Activated CD4-positive, alpha-beta T cell treated with anti-CD3 and anti-CD28 coated beads for 36 hours (primary cell): ENCODE data around the gene LSP1. TPM values are rescaled to one million over a fixed set of nuclear protein-coding genes. Genes with fewer than 3 reads are reported as not detected.

Source experiments
- ATAC-seq: fragments of 200-7000 bp; cut with Tn5 transposase; one replicate; pipeline ENCODE4 v1.10.0; 2021; ENCODE audit warnings: mild to moderate bottlenecking, moderate library complexity
- CTCF ChIA-PET: fragments of 350-600 bp; sonication (Branson Sonifier 250); formaldehyde crosslinking; loops from one replicate; lab custom pipeline; 2021; ENCODE audit warnings: antibody characterized with exemption; lab: Charles Lee
- POLR2A ChIA-PET: fragments of 350-600 bp; sonication (Branson Sonifier 250); formaldehyde crosslinking; loops from one replicate; lab custom pipeline; 2021; ENCODE audit warnings: antibody characterized with exemption, inconsistent platforms; lab: Charles Lee
- DNase-seq: peaks from one replicate; pipeline ENCODE4 v3.0.0-alpha.2; 2020
- H3K27ac Mint-ChIP-seq: one replicate; pipeline ENCODE4 v1.8.0; 2021; ENCODE audit warnings: mixed read lengths
- H3K27me3 Mint-ChIP-seq: one replicate; pipeline ENCODE4 v1.8.0; 2021; ENCODE audit warnings: mixed read lengths
- H3K36me3 Mint-ChIP-seq: one replicate; pipeline ENCODE4 v1.8.0; 2021; ENCODE audit warnings: low read depth, mixed read lengths
- H3K4me1 Mint-ChIP-seq: one replicate; pipeline ENCODE4 v1.8.0; 2021; ENCODE audit warnings: mixed read lengths
- H3K4me3 Mint-ChIP-seq: one replicate; pipeline ENCODE4 v1.8.0; 2021; ENCODE audit warnings: mild to moderate bottlenecking, moderate library complexity, mixed read lengths
- H3K9me3 Mint-ChIP-seq: one replicate; pipeline ENCODE4 v1.8.0; 2021; ENCODE audit warnings: low read depth, mixed read lengths
- intact Hi-C, 2 experiments: fragments of 100-400 bp; cut with DNase I in 1 of 2; cut with micrococcal nuclease in 1 of 2; formaldehyde crosslinking; loops; one replicate each; pipeline versions ENCODE4 v1.14.2 to v1.15.1; 2022 to 2024; cut with DNase I, micrococcal nuclease
- total RNA-seq, 2 experiments: library from RNA; stranded (reverse); gene quantifications; one replicate each; pipeline ENCODE4 v1.2.3, GENCODE V29; 2021

Gene LSP1
- total RNA-seq, 2 experiments from 2014 or later: 193 to 227 TPM

GRCh38 chr11:1899090-1899489 lies 46.2 kb downstream of the LSP1 start:
- no peak overlapping the region for H3K4me3 Mint-ChIP-seq
- ChIA-PET POLR2A (no interaction called here), CTCF (interaction anchor here (1.2 kb wide), 1 partner anchor 66 kb away, joined by 3 read pairs; no protein-coding TSS in a partner anchor)
- intact Hi-C loops: no loop called here
- DNase-seq (no peak), ATAC-seq (no peak)
- H3K4me1 Mint-ChIP-seq: no peaks in the 10 kb centered on the region
- H3K27me3 Mint-ChIP-seq: peaks cover 6% of the 10 kb centered on the region
- H3K9me3 Mint-ChIP-seq: no peaks in the 10 kb centered on the region
- no peaks in the 10 kb centered on the region for H3K36me3 Mint-ChIP-seq
- H3K27ac Mint-ChIP-seq: no peak overlapping the region

GRCh38 chr11:1899686-1900085 lies 46.8 kb downstream of the LSP1 start:
- no peak overlapping the region for H3K27ac Mint-ChIP-seq
- ChIA-PET CTCF (interaction anchor here (1.2 kb wide), 1 partner anchor 67 kb away, joined by 3 read pairs; no protein-coding TSS in a partner anchor), POLR2A (no interaction called here)
- no peak overlapping the region for H3K4me3 Mint-ChIP-seq
- ATAC-seq (no peak), DNase-seq (no peak)
- peaks cover 6% of the 10 kb centered on the region for H3K27me3 Mint-ChIP-seq
- intact Hi-C loops: no loop called here
- H3K4me1 Mint-ChIP-seq: no peaks in the 10 kb centered on the region
- no peaks in the 10 kb centered on the region for H3K36me3 Mint-ChIP-seq
- H3K9me3 Mint-ChIP-seq: no peaks in the 10 kb centered on the region

DNA sequence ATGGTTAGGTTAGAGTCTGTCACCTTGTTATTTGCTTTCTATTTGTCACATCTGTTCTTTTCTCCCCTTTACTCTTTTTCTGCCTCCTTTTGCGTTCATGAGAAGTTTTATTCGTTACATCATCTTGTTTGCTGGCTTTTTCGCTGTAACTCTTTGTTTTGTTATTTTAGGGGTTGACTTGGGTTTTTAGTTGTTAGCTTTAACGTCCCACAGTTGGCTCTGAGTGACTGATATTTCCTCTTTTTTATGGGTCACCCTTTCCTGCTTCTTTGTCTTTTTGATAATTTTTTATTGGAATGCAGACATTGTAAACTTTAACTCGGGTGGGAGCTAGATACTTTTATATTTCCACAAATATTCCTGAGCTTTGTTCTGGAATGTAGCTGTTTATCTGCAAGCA lies 53.3 kb downstream of the LSP1 start:
- Mint-ChIP-seq H3K27me3 (no peaks in the 10 kb centered on the region), H3K36me3 (no peaks in the 10 kb centered on the region), H3K4me1 (no peaks in the 10 kb centered on the region), H3K9me3 (no peaks in the 10 kb centered on the region), H3K4me3 (no peak overlapping the region), H3K27ac (no peak overlapping the region)
- intact Hi-C loops: no loop called here
- POLR2A ChIA-PET: no interaction called here
- CTCF ChIA-PET: interaction anchor here (0.5 to 1.3 kb wide), 5 partner anchors 24 to 247 kb away, joined by 3 to 4 read pairs (median 3); no protein-coding TSS in a partner anchor
- ATAC-seq (no peak), DNase-seq (no peak)

DNA sequence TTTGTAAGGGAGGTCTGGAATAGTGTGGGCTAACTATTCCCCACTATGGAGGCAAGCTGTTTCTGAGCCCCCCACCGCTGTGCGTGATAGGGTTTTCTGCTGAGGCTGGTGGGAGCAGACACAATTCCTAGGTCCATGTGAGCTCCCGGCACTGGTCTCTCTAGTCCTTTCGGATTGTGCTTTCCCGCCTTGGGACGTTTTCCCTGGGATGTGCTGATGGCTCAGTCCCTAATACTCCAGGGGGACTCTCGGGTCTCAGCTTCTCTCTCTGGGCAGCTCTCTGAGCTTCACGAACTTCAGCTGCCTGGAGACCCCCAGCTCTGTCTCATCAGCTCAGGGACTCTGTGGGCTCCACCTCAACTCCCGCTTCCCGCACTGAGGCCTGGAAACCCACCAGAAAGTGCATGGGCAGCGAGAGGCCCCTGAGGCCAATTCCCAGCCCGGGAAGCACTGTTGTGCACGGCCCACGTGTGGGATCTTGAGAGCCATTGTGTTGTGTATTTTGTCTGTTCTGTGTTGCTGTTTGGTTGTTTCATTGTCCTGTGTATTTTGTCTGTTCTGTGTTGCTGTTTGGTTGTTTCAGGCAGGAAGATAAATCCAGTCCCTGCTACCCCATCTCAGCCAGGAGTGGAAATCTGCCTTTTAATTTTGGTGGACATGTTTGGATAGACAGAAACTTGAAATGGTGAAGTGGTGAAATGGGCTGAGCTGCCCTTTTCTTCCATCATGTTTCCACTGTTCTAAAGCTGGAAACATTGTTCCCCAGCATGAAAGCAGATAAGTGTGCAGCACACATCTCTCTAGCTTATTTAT lies 53.9 kb downstream of the LSP1 start:
- no peaks in the 10 kb centered on the region for H3K36me3 Mint-ChIP-seq
- intact Hi-C loops: no loop called here
- H3K4me3 Mint-ChIP-seq: no peak overlapping the region
- no peak overlapping the region for H3K27ac Mint-ChIP-seq
- DNase-seq (no peak), ATAC-seq (no peak)
- no peaks in the 10 kb centered on the region for H3K27me3 Mint-ChIP-seq
- ChIA-PET POLR2A (no interaction called here), CTCF (interaction anchor here (0.6 to 1.3 kb wide), 7 partner anchors 24 to 246 kb away, joined by 3 to 4 read pairs (median 3); no protein-coding TSS in a partner anchor)
- no peaks in the 10 kb centered on the region for H3K9me3 Mint-ChIP-seq
- H3K4me1 Mint-ChIP-seq: no peaks in the 10 kb centered on the region

- no peaks in the 10 kb centered on the region for H3K9me3 Mint-ChIP-seq
- no peaks in the 10 kb centered on the region for H3K36me3 Mint-ChIP-seq
- H3K27ac Mint-ChIP-seq: no peak overlapping the region
- DNase-seq (no peak), ATAC-seq (no peak)
- POLR2A ChIA-PET: no interaction called here
- intact Hi-C loops: no loop called here
- CTCF ChIA-PET: interaction anchor here (0.7 to 1.1 kb wide), 2 partner anchors 26 to 396 kb away, joined by 3 to 4 read pairs; no protein-coding TSS in a partner anchor
- no peaks in the 10 kb centered on the region for H3K4me1 Mint-ChIP-seq
- no peaks in the 10 kb centered on the region for H3K27me3 Mint-ChIP-seq
- H3K4me3 Mint-ChIP-seq: no peak overlapping the region
Observed at GRCh38 chr11:1908618-1909017, 55.7 kb downstream of the LSP1 start.

DNA sequence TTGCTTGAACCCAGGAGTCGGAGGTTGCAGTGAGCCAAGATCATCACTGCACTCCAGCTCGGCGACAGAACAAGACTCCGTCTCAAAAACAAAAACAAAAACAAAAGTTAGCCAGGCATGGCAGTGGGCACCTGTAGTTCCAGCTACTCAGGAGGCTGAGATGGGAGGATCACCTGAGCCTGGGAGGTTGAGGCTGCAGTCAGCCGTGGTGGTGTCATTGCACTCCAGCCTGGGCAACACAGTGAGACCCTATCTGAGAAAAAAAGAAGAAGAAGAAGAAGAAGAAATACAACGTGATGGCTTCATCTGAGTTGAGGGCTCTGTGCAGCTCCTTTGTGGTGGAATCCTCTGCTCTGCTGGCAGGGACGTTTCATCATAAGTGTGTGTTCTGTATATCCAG lies 56.6 kb downstream of the LSP1 start:
- Mint-ChIP-seq H3K36me3 (no peaks in the 10 kb centered on the region), H3K27ac (no peak overlapping the region), H3K27me3 (peaks cover 4% of the 10 kb centered on the region), H3K9me3 (no peaks in the 10 kb centered on the region), H3K4me1 (no peaks in the 10 kb centered on the region), H3K4me3 (no peak overlapping the region)
- DNase-seq: no peak
- ATAC-seq: no peak
- POLR2A ChIA-PET: no interaction called here
- intact Hi-C loops: no loop called here
- CTCF ChIA-PET: interaction anchor here (1.1 kb wide), 1 partner anchor 25 kb away, joined by 4 read pairs; no protein-coding TSS in a partner anchor

- Mint-ChIP-seq H3K27ac (no peak overlapping the region), H3K9me3 (no peaks in the 10 kb centered on the region), H3K27me3 (peaks cover 12% of the 10 kb centered on the region), H3K4me1 (peaks cover 7% of the 10 kb centered on the region), H3K36me3 (no peaks in the 10 kb centered on the region), H3K4me3 (no peak overlapping the region)
- ATAC-seq (no peak), DNase-seq (no peak)
- POLR2A ChIA-PET: no interaction called here
- CTCF ChIA-PET: no interaction called here
- intact Hi-C loops: no loop called here
Observed at GRCh38 chr11:1912289-1912878, 59.5 kb downstream of the LSP1 start.

- no peak overlapping the region for H3K4me3 Mint-ChIP-seq
- H3K4me1 Mint-ChIP-seq: peaks cover 7% of the 10 kb centered on the region
- peaks cover 12% of the 10 kb centered on the region for H3K27me3 Mint-ChIP-seq
- ChIA-PET POLR2A (no interaction called here), CTCF (no interaction called here)
- no peaks in the 10 kb centered on the region for H3K36me3 Mint-ChIP-seq
- ATAC-seq: no peak
- intact Hi-C loops: loop anchor here in 1 of 2 experiments (2.0 kb wide), 1 partner anchor 21 kb away; no protein-coding TSS in a partner anchor
- DNase-seq: no peak
- no peak overlapping the region for H3K27ac Mint-ChIP-seq
- H3K9me3 Mint-ChIP-seq: no peaks in the 10 kb centered on the region
Observed at GRCh38 chr11:1913271-1914060, 60.6 kb downstream of the LSP1 start.

DNA sequence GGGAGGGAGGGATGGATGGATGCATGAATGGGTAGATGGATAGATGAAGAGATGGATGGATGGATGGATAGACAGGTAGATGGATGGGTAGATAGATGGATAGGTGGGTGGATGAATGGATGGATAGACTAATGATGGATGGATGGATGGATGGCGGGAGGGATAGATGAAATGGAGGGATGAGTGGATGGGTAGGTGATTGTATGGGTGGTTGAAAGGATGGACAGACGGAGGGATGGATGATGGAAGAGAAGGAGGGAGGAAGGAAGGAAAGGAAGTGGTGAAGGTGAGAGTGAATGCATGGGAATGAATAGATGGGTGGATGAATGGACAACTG lies 62.9 kb downstream of the LSP1 start:
- DNase-seq: no peak
- ATAC-seq: no peak
- Mint-ChIP-seq H3K27ac (no peak overlapping the region), H3K4me1 (peaks cover 7% of the 10 kb centered on the region), H3K4me3 (no peak overlapping the region), H3K9me3 (no peaks in the 10 kb centered on the region), H3K36me3 (no peaks in the 10 kb centered on the region), H3K27me3 (peaks cover 12% of the 10 kb centered on the region)
- ChIA-PET CTCF (interaction anchor here (0.6 kb wide), 1 partner anchor 438 kb away, joined by 3 read pairs; no protein-coding TSS in a partner anchor), POLR2A (no interaction called here)
- intact Hi-C loops: loop anchor here (1.0 to 5.0 kb wide), 5 partner anchors 19 to 237 kb away; no protein-coding TSS in a partner anchor

- intact Hi-C loops: loop anchor here (5.0 kb wide), 3 partner anchors 34 to 236 kb away; no protein-coding TSS in a partner anchor
- H3K27me3 Mint-ChIP-seq: peaks cover 12% of the 10 kb centered on the region
- ATAC-seq: peak; percentile 44
- ChIA-PET CTCF (interaction anchor here (0.5 to 1.6 kb wide), 5 partner anchors 15 to 438 kb away, joined by 3 to 11 read pairs (median 4); partner anchors contain the start of gene PRR33), POLR2A (no interaction called here)
- H3K4me3 Mint-ChIP-seq: no peak overlapping the region
- H3K27ac Mint-ChIP-seq: no peak overlapping the region
- DNase-seq: peak; percentile 49
- H3K4me1 Mint-ChIP-seq: peaks cover 7% of the 10 kb centered on the region
- no peaks in the 10 kb centered on the region for H3K36me3 Mint-ChIP-seq
- no peaks in the 10 kb centered on the region for H3K9me3 Mint-ChIP-seq
Observed at GRCh38 chr11:1916132-1916985, 63.5 kb downstream of the LSP1 start.
